ENCODE data around the gene MACF1.
"Not testable (repeated sequence)": the region's sequence is repeated elsewhere in the genome, so short reads cannot be mapped to it uniquely, and the experiment has no call there.

The MACF1 gene

GRCh38 chr1:39498821-39499220 lies 294.3 kb downstream of the MACF1 start:
- not testable (repeated sequence) for DNase-seq

- no peak for DNase-seq
Observed at GRCh38 chr1:39499668-39500067, 295.2 kb downstream of the MACF1 start.

GRCh38 chr1:39500862-39501389 lies 296.4 kb downstream of the MACF1 start:
- peak; percentile 57 for DNase-seq

- no peak for DNase-seq
Observed at GRCh38 chr1:39501666-39502065, 297.2 kb downstream of the MACF1 start.

- DNase-seq = not testable (repeated sequence)
Observed at GRCh38 chr1:39504436-39504835, 299.9 kb downstream of the MACF1 start.

GRCh38 chr1:39505289-39505688 lies 300.8 kb downstream of the MACF1 start:
- DNase-seq = no peak

- DNase-seq = peak; percentile 18
Observed at GRCh38 chr1:39507230-39507928, 302.9 kb downstream of the MACF1 start.

GRCh38 chr1:39508266-39508665 lies 303.8 kb downstream of the MACF1 start:
- DNase-seq = no peak

GRCh38 chr1:39508857-39509305 lies 304.4 kb downstream of the MACF1 start:
- no peak for DNase-seq

GRCh38 chr1:39509360-39510009 lies 305.0 kb downstream of the MACF1 start:
- DNase-seq = no peak

- DNase-seq = not testable (repeated sequence)
Observed at GRCh38 chr1:39510570-39511186, 306.2 kb downstream of the MACF1 start.

GRCh38 chr1:39511477-39511876 lies 307.0 kb downstream of the MACF1 start:
- DNase-seq = not testable (repeated sequence)

GRCh38 chr1:39512234-39512847 lies 307.8 kb downstream of the MACF1 start:
- not testable (repeated sequence) for DNase-seq

- not testable (repeated sequence) for DNase-seq
Observed at GRCh38 chr1:39514710-39515124, 310.2 kb downstream of the MACF1 start.

- DNase-seq = not testable (repeated sequence)
Observed at GRCh38 chr1:39515131-39516086, 310.9 kb downstream of the MACF1 start.

- not testable (repeated sequence) for DNase-seq
Observed at GRCh38 chr1:39516841-39517240, 312.3 kb downstream of the MACF1 start.

GRCh38 chr1:39517936-39518335 lies 313.4 kb downstream of the MACF1 start:
- DNase-seq = not testable (repeated sequence)

- not testable (repeated sequence) for DNase-seq
Observed at GRCh38 chr1:39519376-39519775, 314.9 kb downstream of the MACF1 start.

- DNase-seq = not testable (repeated sequence)
Observed at GRCh38 chr1:39522221-39522620, 317.7 kb downstream of the MACF1 start.

GRCh38 chr1:39522661-39523567 lies 318.4 kb downstream of the MACF1 start:
- DNase-seq = no peak

GRCh38 chr1:39524171-39524570 lies 319.7 kb downstream of the MACF1 start:
- DNase-seq = no peak
